G401.6 (cell line): ENCODE results near the gene BNIP2.
A peak's percentile ranks its signal among the peaks of the same experiment; 100 is the strongest.
"Not testable (repeated sequence)": the region's sequence is repeated elsewhere in the genome, so short reads cannot be mapped to it uniquely, and the experiment has no call there.

Experiments
- FAIRE-seq: peaks from 2 replicates; lab custom pipeline; 2012; peaks lifted over from hg19 to GRCh38; lab: Jason Lieb, UNC

Gene BNIP2

DNA sequence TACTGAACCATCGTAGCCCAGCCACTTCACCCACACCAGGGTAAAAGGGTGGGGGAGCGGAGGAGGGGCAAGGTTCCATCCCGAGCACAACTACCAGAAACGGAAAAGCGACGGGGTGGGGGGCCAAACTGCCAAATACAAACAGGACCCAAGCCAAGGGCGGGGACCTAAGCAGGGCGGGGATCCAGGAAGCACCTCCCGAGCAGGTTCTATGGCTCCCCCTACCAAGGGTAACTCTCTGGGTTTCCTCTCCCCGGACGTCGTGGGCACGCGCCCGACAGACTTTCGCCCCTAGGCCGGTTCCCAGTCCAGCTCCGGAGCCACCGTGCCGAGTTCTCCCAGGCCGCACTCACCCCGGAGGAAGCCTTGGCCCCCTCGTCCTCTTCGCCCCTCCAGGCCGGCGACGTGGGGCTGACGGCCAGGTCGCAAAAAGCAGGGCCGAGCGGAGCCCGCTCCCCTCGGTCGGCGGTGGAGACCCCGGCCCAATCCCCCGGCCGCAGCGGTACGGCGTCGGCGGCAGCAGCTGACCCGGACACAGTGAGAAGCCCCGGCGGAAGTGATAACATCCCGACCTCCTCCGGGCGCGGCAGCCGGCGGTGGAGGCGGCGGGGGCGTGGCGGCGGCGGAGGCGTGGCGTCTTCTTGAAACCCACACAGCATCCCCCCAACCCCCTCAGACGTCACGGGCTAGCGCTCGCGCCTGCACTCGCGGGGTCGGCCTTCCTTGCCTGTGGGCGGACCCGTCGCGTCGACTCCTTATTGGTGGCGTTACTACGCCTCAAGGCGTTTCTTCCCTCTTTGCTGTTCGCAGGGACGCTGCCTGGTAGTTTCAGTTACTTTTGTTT, at the start of gene BNIP2:
BNIP2 (minus strand) TSS at position 539 of the 844 bp plus-strand sequence. CDS start 6,863 bp downstream, outside the sequence.
- peak; percentile 96 for FAIRE-seq

DNA sequence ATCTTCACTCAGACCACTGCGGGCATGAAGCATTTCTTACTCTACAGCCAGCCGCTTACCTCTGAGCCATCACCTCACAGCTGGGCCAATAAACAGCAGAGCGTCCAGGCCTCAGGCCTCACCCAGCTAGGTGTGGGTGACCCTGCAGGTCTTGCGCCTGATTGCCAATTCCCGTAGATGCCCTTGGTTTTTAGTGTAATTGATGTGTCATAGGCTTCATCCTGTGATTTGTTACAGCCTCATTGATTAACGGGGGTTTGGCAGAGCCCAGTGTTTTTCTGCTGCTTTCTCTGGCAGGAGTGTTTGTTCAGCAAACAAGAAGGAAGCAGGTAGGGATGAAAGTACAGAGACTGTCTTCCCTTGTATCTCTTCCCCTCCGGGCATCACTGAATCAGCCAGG, 49.6 kb upstream of the BNIP2 start:
- FAIRE-seq: no peak

DNA sequence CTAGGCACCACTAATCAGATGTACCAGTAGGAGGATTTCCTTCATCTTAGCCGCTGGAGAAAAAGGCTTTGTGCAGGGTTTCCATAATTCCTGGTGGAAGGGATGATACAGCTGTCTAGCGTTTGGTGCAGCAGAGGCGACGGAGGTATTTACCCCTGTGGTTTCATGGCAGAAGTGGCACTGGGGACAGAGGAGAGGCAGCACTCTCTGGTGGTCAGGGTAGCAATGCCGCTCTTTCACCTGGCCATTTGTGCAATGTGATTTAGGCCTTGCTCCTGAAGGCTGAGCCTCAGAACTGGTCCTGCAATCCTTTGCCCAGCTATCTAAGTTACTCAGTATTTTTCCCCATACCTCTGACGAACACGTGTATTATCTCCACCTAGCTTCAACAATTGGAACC, 47.1 kb upstream of the BNIP2 start:
- no peak for FAIRE-seq

- FAIRE-seq: no peak
Observed at GRCh38 chr15:59725151-59725486, 36.0 kb upstream of the BNIP2 start.

DNA sequence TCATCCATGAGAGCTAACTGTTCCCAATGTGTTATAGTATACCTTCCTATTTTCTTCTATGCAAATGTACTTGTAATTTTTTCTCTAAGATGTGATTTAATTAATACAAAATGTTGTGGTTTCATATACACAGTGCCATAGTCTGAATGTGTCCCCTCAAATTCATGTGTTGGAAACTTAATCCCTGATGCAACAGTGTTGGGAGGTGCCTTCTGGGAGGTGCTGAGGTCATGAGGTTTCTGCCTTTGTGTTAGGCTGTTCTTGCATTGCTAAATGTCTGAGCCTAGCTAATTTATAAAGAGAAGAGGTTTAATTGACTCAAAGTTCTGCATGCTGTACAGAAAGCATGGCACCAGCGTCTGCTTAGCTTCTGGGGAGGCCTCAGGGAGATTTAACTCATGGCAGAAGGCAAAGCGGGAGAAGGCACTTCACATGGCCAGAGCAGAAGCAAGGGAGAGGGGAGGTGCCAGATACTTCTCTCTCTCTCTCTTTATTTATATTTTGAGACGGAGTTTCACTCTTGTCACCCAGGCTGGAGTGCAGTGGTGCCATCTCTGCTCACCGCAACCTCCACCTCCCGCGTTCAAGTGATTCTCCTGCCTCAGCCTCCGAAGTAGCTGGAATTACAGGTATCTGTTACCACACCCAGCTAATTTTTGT, 34.7 kb upstream of the BNIP2 start:
- FAIRE-seq: no peak

DNA sequence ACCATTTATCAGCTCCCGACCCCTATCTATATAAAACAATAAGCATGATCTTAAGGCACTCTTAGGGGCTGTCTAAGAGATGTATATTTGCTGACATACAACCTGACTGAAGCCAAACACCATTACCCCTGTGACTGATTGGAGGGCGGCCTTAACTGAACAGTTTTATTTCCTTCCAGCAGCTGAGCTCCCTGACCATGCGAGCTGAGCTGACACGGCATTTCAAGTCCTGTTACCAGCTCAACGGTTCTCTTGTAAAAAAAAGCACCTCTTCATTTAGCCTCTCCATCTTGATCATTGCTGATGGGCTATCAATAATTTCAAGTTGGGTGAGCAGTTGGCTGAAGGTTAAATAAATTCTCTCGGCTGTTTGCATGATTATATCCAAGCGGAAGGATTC, 33.4 kb upstream of the BNIP2 start:
- FAIRE-seq: no peak

DNA sequence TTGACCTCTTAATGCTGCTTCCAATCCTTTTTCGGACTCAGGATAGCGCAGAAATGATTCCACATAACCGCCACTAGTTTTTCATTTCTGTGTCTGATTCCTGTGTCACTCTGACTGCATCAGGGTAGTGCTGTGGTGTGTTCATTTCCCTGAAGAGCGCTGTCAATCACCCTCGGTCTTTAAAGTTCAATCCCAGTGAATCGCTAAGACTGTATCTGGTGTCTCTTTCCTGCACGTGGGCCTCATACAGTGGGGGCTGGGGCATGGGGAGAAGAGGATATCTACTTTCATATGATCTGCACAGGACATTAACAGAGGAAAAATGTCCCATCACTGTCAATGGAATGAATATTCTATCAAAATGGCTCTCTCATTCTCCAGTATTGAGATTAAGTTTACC, 32.9 kb upstream of the BNIP2 start:
- FAIRE-seq: no peak

GRCh38 chr15:59721411-59721810, 32.3 kb upstream of the BNIP2 start:
- no peak for FAIRE-seq

DNA sequence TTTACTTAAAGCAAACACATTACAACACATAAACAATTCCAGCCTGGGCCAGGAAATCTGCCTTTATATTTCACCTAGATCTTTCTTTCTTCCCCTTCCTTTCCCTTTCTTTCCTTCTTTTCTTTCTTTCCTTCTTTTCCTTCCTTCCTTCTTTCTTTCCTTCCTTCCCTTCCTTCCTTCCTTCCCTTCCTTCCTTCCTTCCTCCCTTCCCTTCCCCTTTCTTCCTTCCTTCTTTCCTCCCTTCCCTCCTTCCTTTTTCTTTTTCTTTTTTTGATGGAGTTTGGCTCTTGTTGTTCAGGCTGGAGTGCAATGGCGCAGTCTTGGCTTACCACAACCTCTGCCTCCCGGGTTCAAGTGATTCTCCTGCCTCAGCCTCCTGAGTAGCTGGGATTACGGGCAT, 24.1 kb upstream of the BNIP2 start:
- FAIRE-seq: no peak

GRCh38 chr15:59711451-59712243, 22.5 kb upstream of the BNIP2 start:
- no peak for FAIRE-seq

GRCh38 chr15:59707619-59708018, 18.5 kb upstream of the BNIP2 start:
- no peak for FAIRE-seq

DNA sequence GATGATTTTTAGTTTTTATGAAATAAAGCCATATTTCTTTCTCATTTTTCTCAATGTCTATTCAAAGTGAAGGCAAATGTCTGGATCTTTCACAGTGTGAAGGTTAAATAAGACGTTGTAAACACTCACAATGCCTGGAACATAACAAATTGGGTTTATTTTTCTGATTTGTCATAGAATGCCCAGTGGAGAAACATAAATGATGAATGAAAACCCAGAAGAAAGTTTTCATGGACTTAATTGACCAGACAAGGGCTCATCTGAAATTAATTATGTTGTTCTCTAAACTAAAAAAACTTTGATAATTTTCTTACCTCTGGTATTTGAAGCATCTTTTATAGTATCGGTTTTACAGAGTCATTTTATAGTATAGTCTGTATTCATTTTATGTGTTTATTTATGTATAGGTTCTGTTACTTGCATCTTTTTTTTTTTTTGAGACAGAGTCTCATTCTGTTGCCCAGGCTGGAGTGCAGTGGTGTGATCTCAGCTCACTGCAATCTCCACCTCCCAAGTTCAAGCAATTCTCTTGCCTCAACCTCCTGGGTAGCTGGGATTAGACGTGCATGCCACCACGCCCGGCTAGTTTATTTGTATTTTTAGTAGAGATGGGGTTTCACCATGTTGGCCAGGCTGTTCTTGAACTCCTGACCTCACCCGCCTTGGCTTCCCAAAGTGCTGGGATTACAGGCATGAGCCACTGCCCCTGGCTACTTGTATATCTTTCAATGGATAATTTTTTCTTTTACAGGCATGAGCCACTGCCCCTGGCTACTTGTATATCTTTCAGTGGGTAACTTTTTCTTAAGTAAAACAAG, 15.1 kb upstream of the BNIP2 start:
- no peak for FAIRE-seq

DNA sequence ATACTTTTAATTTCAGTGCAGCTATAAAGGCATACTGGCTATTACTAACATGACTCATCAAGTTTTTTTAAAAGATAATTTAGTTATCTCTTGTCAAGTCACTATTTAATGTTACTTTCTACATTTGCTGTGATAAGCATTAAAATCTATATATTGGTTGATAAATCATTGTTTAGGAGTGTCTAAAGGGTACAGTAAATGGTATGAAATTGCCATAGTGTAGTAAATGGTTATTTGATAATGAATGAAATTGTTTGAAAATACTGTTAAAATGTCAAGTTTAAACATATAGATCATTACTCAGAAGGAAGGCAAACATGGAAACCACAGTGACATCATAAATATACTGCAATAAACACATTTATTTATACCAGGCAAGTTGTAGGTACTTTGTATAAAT, 13.2 kb upstream of the BNIP2 start:
- FAIRE-seq: no peak

- no peak for FAIRE-seq
Observed at GRCh38 chr15:59701880-59702279, 12.8 kb upstream of the BNIP2 start.

DNA sequence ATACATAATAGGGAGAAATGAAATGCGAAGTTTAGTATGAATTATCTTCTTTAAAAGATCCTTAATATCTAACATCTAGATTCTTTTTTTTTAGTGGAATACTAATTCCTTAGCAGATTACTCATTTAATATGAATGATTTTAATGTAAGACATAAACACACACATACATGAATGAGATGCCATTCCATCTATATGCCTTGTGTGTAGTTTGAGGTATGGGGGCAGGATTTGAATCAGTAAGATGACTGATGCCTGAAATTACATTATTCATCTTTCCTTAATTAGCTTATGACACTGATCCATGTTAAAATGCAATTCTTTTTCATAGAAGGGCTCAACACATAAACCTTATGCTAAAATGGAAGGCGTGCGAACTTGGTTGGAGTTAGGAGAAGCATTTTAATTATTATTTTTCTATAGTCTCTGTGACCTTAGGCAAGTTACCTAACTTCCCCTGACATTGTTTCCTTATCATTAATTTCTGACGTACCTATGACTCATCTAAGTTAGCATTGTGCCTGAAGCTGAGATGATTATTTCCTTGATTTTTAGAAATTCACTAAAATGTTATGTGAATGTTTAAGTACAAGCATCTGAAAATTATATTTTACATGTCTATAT, 10.8 kb upstream of the BNIP2 start:
- no peak for FAIRE-seq

DNA sequence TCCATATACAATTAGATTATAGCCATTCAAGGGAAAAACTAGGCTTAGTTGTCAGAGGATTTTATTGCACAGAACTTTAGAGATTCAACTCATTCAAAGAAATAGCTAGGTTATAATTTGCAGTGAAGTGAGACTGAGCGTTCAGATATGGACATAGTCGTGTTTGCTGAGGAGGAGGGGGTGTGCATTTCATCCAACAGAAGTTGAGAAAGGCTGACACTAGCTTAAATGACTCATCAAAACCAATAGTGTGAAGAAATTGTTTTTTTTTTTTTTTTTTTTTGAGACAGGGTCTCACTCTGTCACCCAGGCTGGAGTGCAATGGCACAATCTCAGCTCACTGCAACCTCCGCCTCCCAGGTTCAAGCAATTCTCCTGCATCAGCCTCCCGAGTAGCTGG, 8.9 kb upstream of the BNIP2 start:
- not testable (repeated sequence) for FAIRE-seq

DNA sequence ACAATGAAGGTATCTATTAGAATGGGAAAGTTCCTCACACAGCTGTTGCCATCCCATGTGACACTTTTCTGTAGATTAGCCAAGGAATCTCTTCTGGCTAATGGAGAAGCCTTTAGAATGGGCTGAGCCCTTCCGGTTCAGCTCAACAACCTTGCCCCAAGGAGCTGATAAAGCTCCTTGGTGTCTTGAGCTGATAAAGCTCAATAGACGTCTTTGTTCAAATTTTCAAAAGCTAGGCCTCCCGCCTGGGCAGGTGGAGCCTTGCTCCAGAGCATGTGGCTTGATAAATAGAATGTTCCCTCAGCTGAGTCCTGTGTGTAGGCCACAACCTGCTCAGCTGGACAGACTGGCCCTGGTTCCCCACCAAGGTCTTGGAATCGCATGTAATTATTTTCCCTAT, 7.2 kb upstream of the BNIP2 start:
- FAIRE-seq: no peak

DNA sequence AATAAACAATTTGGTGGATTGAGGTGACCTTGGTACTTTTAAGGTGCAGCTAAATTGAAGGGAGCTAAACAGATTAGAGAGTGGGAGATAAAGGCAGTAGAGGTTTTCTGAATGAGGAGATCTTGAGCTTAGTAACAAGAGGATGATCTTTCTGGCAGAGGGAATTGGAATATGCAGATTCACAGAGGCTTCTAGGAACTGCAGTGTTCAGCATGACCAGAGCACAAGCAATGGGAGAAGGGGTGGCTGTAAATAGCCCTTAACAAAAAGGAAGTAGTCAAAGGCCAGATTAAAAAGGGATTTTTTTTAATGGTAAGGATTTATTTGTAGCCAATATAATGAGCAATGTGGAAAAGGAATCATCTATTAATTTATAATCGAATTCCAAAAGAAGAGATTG, 5.7 kb upstream of the BNIP2 start:
- FAIRE-seq: no peak

DNA sequence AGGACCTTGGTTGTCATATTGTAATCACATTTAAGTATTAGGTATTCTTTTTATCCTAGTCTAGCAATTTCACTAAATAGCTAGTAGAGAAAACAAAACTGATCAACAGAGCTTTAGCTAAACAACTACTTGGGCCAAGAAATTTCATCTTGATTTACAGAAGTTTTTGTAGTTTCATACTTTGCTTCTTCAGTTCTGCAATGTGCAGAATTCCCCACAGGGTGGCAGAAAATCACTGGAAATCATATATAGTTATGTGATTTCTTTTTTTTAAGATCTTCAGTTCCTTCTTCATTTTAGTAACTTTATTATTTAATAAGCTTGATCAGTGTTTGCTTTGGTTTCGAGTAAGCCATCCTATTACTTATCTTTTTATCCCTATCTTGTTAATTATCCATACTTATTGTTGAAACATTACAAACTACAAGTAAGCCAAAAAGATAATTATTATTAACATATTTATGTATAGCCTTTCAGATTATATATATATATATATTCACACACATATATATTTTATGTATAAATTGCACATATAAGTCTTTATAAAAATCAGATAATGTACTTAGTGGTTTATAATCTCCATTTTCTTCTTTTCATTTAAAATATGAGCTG, 2.2 kb upstream of the BNIP2 start:
- peak; percentile 83 for FAIRE-seq

- FAIRE-seq: peak; percentile 63
Observed at GRCh38 chr15:59689626-59690236, 611 bp upstream of the BNIP2 start.

DNA sequence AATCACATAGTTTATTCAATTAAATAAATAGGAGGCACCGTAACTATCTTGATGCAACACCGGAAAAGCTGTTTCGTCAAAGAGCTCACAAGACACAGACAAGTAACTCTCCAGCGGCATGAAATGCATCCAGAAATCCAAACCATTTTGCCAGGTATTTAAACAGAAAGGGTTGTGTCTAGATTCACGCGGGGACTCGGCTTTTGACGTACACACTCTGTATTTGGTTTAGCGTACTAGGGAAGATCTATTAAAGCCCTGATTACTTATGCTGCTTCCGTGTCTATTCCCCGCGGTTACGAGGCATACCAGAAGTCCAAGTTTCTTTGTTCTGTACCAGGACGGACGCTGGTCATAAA, 718 bp downstream of the BNIP2 start:
- no peak for FAIRE-seq
